NCI-H187 (cell line): ENCODE data around the gene FFAR1.
"Not testable (repeated sequence)": the region's sequence is repeated elsewhere in the genome, so short reads cannot be mapped to it uniquely, and the experiment has no call there.

ENCODE experiments used
- DNase-seq, 2 experiments: peaks; one replicate each; lab custom pipeline; 2025; lab: John Stamatoyannopoulos, UW

Gene FFAR1

DNA sequence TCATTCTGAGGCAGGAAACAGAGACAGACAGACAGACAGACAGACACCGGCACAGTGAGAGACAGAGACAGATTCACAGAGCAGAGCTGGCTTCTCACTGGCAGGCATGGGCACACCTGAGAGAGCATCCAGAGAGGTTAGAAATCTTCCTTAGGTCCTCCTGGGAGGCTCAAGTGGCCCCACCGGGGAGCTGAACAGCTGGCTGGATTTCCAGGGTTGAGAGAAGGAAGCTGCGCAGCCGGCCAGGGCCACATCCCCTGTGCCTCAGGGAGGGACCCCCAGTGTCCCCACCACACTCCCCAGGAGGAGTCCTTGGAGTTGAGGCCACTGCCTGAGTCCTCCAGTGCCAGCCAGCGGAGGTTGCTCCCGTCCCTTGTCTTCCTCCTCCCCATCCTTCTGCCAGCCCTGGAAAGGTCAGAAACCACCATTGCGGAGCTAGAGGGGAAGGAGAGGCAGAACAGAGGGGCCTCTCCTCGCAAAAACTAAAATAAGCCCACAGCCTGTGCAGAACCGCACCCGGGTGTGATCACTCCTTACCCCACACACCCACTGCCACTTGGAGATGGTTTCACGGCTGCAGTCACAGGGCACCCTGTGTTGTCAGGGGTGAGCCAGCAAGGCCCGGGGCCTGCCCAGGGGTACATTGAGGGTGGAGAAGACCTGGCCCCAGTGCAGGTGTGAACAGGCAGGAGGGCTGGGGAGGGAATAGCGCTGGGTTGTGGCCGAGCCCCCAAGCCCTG lies 14.7 kb downstream of the FFAR1 start:
- DNase-seq: no peak

DNA sequence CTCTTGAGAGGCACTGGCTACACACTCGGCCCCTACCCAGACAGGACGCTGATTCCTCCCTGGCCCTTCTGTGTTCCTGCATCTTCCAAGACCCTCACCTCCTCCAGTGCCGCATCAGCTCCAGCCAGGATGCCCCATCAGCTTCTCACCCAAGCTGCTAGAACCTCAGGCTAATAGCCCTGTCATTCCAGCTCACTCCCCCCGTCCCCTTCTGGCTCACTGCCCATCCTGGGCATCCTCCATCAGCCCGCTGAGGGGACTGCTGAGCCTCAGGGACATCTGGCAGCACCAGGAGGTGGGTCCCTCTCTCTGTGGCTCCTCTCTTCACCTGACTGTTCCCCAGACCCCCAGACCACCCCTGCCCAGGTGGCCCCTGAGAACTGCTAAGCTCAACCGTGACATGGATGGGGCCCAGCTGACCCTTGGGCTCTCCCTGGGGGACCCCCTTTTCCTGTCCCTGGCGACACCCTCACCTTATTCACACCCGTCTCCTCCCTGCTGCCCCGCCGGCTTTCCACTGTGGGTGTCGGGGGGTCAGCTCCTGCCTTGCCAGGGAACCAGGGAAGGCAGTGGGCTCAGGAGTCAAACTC lies 15.4 kb downstream of the FFAR1 start:
- DNase-seq: no peak

DNA sequence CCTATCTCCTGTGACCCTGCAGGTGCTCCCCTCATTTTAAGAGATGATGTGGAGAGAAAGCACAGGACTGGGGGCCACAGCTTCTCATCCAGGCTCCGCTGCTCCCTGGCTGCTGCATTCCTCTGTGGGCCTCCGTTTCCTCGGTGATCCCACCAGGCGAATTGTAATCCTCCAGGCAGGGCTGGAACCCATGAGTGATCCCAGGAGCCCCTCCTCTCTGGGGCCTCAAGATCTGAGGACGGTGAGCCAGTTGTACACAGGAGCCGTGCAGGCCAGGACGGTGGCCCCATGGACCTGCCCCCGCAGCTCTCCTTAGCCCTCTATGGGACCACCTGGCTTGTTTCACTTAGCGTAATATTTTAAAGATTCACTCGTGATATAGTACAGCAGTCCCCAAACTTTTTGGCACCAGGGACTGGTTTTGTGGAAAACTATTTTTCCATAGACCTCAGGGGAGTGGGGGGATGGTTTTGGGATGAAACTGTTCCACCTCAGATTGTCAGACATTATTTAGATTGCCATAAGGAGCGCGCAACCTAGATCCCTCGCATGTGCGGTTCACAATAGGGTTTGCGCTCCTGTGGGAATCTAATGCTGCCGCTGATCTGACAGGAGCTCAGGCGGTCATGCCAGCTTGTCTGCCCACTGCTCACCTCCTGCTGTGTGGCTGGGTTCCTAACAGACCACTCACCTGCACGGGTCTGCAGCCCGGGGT lies 16.2 kb downstream of the FFAR1 start:
- DNase-seq: no peak

DNA sequence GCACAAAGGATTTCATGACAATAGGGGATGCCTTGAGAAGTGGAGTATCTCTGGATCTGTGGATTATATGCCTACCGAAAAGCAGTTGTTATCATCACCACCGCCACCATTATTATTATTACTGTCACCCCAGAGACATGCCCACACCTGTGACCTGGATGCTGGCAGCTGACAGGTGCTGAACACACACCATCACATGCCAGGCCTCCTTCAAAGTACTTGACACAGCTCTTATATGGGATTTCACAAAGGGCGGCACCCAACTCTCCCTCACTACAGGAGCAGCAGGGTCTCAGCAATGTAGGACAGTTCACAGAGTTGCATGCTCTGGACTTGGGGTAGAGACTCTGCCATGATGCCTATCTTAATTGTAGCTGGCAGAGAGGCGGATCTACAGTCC lies 17.6 kb downstream of the FFAR1 start:
- DNase-seq: no peak

DNA sequence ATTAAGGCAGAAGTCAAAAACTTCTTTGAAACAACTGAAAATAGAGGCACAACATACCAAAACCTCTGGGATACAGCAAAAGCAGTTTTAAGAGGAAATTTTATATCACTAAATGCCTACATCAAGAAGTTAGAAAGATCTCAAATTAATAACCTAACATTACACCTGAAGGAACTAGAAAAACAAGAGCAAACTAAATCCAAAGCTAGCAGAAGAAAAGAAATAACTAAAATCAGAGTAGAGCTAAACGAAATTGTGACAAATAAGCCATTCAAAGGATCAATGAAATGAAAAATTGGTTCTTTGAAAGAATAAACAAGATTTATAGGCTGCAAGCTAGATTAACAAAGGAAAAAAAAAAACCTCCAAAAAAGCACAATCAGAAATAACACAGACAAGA lies 20.7 kb downstream of the FFAR1 start:
- no peak for DNase-seq

DNA sequence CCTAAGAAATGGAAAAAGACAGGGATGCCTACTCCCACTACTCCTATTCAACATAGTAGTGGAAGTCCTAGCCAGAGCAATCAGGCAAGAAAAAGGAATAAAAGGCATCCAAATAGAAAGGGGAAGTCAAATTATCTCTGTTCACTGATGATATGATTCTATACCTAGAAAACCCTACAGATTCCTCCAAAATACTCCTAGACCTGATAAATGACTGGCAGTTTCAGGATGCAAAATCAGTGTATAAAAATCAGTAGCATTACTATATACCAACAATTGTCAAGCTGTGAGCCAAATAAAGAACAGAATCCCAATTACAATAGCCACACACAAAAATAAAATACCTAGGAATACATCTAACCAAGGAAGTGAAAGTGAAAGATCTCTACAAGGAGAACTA lies 21.8 kb downstream of the FFAR1 start:
- DNase-seq: no peak

DNA sequence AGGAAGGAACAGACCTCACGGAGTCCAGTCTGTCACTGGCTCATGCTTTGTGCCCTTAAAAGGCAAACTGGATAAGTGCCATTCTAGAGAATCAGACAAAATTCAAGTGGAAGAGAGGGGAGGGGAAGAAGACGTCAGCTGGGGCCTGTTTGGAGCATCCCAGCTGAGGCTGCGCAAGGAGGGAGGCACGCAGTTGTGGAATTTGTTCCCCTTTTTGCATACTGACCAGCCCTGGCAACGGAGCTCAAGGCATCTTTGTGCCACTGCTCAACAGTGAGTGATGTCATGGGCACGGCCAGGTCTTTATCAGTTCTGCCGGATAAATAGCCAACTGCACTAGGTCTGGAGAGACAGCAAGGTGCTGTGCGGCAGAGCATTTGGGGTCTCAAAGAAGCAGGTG lies 23.0 kb downstream of the FFAR1 start, which contains the start of gene GPR42:
Gene GPR42, plus strand, starts transcription at position 347 of the 400 bp plus-strand sequence. CDS start 292 bp downstream, outside the sequence.
- DNase-seq: no peak

DNA sequence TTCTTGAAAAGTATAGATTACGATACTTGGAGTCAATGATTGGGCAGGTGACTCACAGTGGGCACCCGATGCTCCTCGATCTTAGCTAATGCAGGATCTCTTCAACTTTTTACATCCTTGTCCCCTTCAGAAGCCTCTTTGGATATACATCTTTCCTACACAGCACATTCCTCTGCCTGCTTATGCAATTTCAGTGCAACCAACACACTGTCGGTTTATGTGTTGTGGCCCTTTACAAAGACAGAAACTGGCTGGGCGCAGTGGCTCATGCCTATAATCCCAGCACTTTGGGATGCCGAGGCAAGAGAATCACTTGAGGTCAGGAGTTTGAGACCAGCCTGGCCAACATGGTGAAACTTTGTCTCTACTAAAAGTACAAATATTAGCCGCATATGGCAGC lies 25.8 kb downstream of the FFAR1 start:
- no peak for DNase-seq

DNA sequence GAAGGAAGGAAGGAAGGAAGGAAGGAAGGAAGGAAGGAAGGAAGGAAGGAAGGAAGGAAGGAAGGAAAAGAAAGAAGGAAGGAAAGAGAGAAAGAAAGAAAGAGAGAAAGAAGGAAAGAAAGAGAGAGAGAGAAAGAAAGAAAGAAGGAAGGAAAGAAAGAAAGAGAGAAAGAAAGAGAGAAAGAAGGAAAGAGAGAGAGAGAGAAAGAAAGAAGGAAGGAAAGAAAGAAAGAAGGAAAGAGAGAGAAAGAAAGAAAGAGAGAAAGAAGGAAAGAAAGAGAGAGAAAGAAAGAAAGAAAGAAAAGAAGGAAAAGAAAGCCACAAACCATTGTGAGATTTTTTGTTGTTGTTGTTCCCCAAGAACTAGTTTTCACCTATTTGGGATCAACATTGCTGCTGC lies 26.3 kb downstream of the FFAR1 start:
- DNase-seq: not testable (repeated sequence)

DNA sequence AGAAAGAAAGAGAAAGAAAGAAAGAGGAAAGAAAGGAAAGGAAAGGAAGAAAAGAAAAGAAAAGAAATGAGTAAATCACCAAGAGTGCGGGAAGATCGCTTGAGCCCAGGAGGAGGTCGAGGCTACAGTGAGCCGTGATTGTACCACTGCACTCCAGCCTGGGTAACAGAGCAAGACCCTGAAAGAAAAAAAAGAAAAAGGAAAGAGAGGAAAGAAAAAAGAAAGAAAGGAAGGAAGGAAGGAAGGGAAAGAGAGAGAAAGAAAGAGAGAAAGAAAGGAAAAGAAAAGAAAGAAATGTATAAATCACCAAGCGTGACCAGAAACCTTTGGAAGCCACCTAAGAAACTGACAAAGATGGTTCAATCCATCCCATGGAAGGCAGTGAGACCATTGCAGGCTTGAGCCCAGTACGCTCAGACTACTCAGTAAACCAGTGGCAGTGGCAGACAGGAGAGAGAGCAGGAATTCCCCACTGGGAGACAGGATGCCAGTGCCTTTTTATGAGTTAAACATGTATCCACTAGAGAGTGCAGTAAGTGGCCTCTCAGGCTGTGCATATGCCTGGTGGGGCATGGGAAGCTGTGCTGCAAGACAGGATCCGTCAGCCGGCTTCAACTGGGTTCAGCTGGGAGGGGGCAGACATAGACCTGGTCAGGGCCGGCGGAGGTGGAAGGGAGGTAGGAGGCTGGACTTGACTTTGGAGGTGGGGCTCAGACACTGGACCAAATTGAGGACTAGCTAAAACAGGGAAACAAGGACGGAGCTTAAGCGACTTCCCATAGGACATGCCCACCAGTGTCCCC lies 28.0 kb downstream of the FFAR1 start:
- DNase-seq: no peak

DNA sequence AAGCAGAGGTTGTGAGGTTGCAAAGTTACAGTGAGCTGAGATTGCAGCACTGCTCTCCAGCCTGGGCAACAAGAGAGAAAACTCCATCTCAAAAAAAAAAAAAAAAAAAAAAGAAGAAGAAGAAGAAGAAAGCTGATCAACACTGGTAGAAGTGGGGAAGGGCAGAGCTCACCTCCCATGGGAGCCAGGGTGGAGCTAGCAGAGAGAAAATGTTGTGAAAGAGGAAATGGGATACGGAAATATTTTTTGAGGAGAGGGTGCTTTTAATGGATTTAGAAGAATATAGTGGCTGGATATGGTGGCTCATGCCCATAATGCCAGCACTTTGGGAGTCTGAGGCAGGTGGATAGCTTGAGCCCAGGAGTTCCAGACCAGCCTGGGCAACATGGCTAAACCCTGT lies 30.0 kb downstream of the FFAR1 start:
- DNase-seq: no peak

DNA sequence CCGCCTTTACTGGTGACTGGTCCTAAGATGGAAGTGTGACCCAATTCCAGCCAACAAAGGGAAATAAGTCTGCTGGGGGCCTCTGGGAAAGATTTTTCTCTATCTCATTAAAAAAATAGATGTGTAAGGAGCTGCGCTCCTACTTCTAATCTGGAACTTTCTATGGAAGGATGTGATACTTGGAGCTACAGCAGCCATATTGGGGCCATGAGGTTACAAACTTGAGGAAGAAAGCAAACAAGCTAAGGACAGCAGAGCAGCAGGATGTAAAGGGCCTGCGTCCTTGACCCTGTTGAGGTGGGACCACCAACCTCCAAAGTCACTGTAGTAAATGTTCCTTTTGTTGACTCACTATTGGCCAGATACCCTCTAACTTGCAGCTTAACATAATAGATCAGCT lies 30.7 kb downstream of the FFAR1 start:
- no peak for DNase-seq

DNA sequence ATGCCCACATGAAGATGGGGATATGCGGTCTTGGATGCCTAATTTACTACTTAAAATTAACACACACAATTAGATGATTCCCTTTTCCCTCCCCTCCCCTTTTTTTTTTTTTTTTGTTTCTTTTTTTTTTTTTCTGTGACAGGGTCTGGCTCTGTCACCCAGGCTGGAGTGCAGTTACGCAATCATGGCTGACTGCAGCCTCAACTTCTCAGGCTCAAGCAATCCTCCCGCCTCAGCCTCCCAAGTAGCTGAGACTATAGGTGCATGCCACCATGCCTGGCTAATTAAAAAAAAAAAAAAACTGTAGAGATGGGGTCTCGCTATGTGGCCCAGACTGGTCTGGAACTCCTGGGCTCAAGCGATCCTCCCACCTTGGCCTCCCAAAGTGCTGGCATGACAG lies 31.8 kb downstream of the FFAR1 start:
- DNase-seq: not testable (repeated sequence)

DNA sequence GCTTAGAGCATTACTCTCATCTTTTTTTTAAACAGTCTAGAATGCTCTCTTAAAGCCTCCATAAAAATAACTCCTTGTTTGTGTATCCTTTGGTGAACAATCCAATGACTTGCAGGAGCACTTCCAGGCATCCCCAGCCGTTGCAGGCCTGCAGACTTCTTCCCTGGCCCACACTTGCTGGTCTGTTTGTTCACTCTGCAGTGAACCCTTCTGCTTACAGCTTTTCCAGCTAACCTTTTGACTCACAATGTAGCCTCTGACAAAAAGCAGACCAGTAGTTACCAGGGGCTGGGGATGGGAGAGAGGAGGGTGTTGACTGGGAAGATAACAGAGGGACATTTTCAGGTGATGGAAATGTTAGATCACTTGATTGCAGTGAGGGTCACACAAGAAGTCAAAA lies 32.3 kb downstream of the FFAR1 start:
- DNase-seq: no peak

DNA sequence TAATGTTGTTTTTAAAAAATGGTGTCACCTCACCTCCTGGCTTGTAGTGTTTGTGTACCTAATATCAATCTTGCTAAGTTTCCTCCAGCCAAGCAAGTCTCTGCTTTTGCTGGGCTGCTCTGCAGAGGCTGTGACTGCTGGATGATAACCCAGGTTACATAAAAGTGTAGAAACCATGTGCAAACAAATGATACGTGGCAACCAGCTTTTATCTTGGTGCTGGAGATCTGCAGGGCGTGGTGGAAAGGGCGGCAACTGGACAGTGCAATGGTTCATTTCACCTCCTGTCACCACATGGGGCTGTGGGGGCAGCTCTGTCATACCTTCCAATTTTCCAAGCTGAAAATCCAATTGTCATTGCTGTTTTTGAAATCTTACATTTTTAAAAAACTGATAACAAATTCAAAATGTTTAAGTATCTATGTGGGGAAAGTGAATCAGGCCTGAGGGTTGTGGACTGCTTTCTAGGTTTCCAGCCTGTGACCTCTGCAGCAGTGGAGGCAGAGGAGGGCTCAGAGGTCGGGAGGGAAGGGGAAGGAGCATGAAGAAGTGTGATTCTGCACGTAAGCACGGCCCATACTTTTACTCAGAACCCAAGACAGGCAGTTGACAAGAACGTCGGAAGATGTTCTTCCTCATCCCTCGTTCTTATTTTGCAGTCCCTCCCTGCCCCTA lies 32.9 kb downstream of the FFAR1 start:
- no peak for DNase-seq

DNA sequence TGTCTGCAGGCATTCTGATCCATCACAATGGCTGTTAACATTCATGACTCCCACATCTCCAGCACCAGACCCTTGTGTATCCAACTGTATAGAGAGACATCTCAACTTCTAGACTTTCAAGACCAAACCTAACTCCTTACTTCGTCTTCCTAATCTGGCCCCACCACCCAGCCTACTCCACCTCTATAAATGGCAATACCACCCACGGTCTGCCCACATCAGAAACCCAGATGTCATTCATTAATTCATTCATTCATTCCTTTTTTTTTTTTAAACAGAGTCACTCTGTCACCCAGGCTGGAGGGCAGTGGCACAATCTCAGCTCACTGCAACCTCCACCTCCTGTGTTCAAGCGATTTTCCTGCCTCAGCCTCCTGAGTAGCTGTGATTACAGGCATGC lies 33.6 kb downstream of the FFAR1 start:
- no peak for DNase-seq

DNA sequence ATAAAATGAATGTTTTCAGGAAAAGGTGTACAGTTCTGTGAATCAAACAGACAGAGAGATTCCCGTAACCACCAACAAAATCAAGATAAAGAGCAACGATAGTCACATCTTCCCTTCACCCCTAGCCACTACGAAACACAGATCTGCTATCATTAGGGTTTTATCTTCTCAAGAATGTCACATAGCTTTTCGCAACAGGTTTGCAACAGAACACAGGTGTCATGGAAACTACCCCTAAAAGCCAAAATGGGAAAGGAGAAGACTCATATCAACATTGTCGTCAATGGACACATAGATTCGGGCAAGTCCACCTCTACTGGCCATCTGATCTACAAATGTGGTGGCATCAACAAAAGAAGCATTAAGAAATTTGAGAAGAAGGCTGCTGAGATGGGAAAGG lies 34.2 kb downstream of the FFAR1 start:
- DNase-seq: no peak

DNA sequence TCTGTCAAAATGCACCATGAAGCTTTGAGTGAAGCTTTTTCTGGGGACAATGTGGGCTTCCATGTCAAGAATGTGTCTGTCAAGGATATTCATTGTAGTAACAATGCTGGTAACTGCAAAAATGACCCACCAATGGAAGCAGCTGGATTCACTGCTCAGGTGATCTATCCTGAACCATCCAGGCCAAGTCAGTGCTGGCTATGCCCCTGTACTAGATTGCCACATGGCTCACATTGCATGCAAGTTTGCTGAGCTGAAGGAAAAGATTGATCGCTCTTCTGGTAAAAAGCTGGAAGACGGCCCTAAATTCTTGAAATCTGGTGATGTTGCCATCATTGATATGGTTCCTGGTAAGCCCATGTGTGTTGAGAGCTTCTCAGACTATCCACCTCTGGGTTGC lies 35.8 kb downstream of the FFAR1 start:
- DNase-seq: no peak

DNA sequence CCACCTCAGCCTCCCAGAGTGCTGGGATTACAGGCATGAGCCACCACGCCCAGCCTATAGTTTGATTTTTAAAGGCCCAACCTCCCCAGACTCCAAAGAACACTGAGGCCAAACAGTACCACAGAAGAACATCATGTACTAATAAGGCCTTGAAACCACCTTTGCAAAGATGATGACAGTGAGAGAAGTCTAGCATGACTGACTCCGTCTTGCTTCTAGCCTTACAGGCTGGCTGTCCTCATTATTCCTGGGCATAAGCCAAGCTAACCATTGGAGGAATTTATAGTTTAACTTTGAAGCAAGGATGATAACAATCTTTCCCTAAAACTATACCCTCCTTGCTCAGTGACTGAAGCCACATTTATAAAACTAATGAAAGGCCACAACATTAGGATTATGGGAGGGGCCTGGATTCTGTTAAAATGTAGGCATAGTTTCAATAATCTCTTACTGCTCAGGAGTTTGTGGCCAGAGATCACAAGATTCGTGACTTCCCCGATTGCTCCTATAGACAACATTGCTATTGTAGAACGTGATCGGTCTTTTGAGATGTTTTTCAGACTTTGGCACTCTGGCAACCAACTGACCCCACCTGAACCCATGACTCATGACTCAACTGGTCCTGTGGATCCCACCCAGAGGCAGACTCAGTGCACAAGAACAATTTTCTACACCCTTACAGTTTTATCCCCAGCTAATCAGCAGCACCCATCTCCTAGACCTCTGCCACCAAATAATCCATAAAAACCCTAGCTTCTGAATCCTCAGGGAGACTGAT lies 40.8 kb downstream of the FFAR1 start:
- DNase-seq: no peak

DNA sequence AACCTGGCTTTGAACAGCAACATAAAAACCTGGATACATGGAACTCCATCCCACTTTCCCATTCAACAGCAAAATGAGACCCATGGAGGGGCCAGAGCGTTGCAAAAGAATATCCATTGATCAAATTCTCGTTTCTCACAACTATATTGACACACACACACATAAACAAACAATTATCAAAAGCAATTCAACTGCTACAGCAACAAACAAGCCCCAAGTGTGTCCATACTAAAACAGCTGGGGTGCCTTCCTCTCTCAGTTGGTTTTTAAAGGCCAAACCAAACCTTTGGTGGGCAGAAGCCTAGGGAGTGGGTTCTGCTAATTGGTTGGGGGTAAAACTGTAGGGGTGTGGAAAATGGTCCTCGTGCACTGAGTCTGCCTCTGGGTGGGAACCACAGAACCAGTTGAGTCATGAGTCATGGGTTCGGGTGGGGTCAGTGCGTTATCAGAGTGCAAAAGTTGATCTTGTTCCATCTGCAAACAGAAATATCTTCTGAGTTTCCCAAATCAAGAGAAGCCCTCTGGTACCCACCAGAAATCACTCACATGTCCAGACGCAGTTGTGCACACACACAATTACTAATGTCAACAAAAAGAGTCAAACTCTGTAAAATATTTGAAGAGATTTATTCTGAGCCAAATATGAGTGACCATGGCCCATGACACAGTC lies 41.6 kb downstream of the FFAR1 start:
- no peak for DNase-seq
